SK-N-SH treated with all-trans-retinoic acid at 6 μM for 48 hours (cell line): Measurements from ENCODE around the gene WDR88.

ENCODE experiments used
- ATAC-seq: fragments of 200-7000 bp; cut with Tn5 transposase; 3 replicates; pipeline ENCODE4 v1.9.1; 2020; ENCODE audit warnings: mild to moderate bottlenecking, moderate library complexity
- ARNTL ChIP-seq: fragments of 450-650 bp; formaldehyde crosslinking; IDR thresholded peaks from 2 replicates; pipeline ENCODE4 v1.5.0; 2020; ENCODE audit warnings: low read depth, mild to moderate bottlenecking, moderate library complexity, borderline replicate concordance
- BACH2 ChIP-seq: fragments of 250-450 bp; sonication (Bioruptor Pico); IDR thresholded peaks from 2 replicates; pipeline ENCODE4 v1.9.0; 2021; ENCODE audit warnings: mild to moderate bottlenecking, borderline replicate concordance
- CREB5 ChIP-seq: fragments of 250-450 bp; sonication (Bioruptor Pico); IDR thresholded peaks from 2 replicates; pipeline ENCODE4 v1.5.1; 2020; ENCODE audit warnings: low read depth, mild to moderate bottlenecking, moderate library complexity
- CSRNP3 ChIP-seq: fragments of 250-450 bp; sonication (Bioruptor Pico); IDR thresholded peaks from 2 replicates; pipeline ENCODE4 v1.5.1; 2021; ENCODE audit warnings: mild to moderate bottlenecking, moderate library complexity
- ESRRG ChIP-seq: fragments of 250-450 bp; sonication (Bioruptor Pico); IDR thresholded peaks from 2 replicates; pipeline ENCODE4 v1.6.1; 2021; ENCODE audit warnings: mild to moderate bottlenecking
- GLIS3 ChIP-seq: fragments of 250-450 bp; sonication (Bioruptor Pico); IDR thresholded peaks from 2 replicates; pipeline ENCODE4 v1.5.0; 2020; ENCODE audit warnings: mild to moderate bottlenecking, moderate library complexity
- ISL1 ChIP-seq: fragments of 250-450 bp; sonication (Bioruptor Pico); IDR thresholded peaks from 2 replicates; pipeline ENCODE4 v2.1.2; 2022; ENCODE audit warnings: mild to moderate bottlenecking, moderate library complexity
- OSR1 ChIP-seq: fragments of 250-450 bp; sonication (Bioruptor Pico); IDR thresholded peaks from 2 replicates; pipeline ENCODE4 v1.8.0; 2022; ENCODE audit warnings: moderate library complexity, mild to moderate bottlenecking, inconsistent platforms
- PATZ1 ChIP-seq: fragments of 250-450 bp; sonication (Bioruptor Pico); IDR thresholded peaks from 2 replicates; pipeline ENCODE4 v1.8.0; 2020; ENCODE audit warnings: mild to moderate bottlenecking, moderate library complexity, borderline replicate concordance
- POU6F1 ChIP-seq: fragments of 250-450 bp; sonication (Bioruptor Pico); IDR thresholded peaks from 2 replicates; pipeline ENCODE4 v1.8.0; 2021; ENCODE audit warnings: low read depth, mild to moderate bottlenecking, moderate library complexity, borderline replicate concordance
- PPARA ChIP-seq: fragments of 250-450 bp; sonication (Bioruptor Pico); IDR thresholded peaks from 2 replicates; pipeline ENCODE4 v1.5.0; 2020; ENCODE audit warnings: mild to moderate bottlenecking, borderline replicate concordance
- RARB ChIP-seq: fragments of 250-450 bp; sonication (Bioruptor Pico); IDR thresholded peaks from 2 replicates; pipeline ENCODE4 v1.8.0; 2021; ENCODE audit warnings: mild to moderate bottlenecking, moderate library complexity
- SNAI2 ChIP-seq: fragments of 250-450 bp; sonication (Bioruptor Pico); IDR thresholded peaks from 2 replicates; pipeline ENCODE4 v1.5.0; 2020; ENCODE audit warnings: mild to moderate bottlenecking, moderate library complexity
- TCF4 ChIP-seq: fragments of 250-450 bp; sonication (Bioruptor Pico); IDR thresholded peaks from 2 replicates; pipeline ENCODE4 v1.8.0; 2021; ENCODE audit warnings: mild to moderate bottlenecking, moderate library complexity, borderline replicate concordance
- TOX ChIP-seq: fragments of 250-450 bp; sonication (Bioruptor Pico); IDR thresholded peaks from 2 replicates; pipeline ENCODE4 v1.8.0; 2021; ENCODE audit warnings: mild to moderate bottlenecking, moderate library complexity, borderline replicate concordance
- TSHZ2 ChIP-seq: fragments of 250-450 bp; sonication (Bioruptor Pico); IDR thresholded peaks from 2 replicates; pipeline ENCODE4 v1.5.0; 2020; ENCODE audit warnings: mild to moderate bottlenecking, moderate library complexity
- ZC3H10 ChIP-seq: fragments of 250-450 bp; sonication (Bioruptor Pico); IDR thresholded peaks from 2 replicates; pipeline ENCODE4 v1.5.1; 2021; ENCODE audit warnings: mild to moderate bottlenecking, moderate library complexity
- ZFP3 ChIP-seq: fragments of 250-450 bp; sonication (Bioruptor Pico); IDR thresholded peaks from 2 replicates; pipeline ENCODE4 v1.5.0; 2020; ENCODE audit warnings: mild to moderate bottlenecking, moderate library complexity
- ZNF565 ChIP-seq: fragments of 450-650 bp; formaldehyde crosslinking; conservative IDR thresholded peaks from 2 replicates; pipeline ENCODE4 v1.5.0; 2020; ENCODE audit warnings: low read depth, mild to moderate bottlenecking, moderate library complexity
- ZNF70 ChIP-seq: fragments of 450-650 bp; formaldehyde crosslinking; IDR thresholded peaks from 2 replicates; pipeline ENCODE4 v1.5.0; 2020; ENCODE audit warnings: mild to moderate bottlenecking, moderate library complexity
- ZNF8 ChIP-seq: fragments of 450-650 bp; formaldehyde crosslinking; IDR thresholded peaks from 2 replicates; pipeline ENCODE4 v1.5.0; 2020; ENCODE audit warnings: mild to moderate bottlenecking, moderate library complexity

Gene WDR88

GRCh38 chr19:33156334-33156733, 24.4 kb downstream of the WDR88 start:
- ATAC-seq: no peak
- TF ChIP-seq ISL1 (CRISPR knock-in tag) (no peak), ESRRG (CRISPR knock-in tag) (no peak), RARB (CRISPR knock-in tag) (no peak), ZNF565 (CRISPR knock-in tag) (no peak), ZC3H10 (CRISPR knock-in tag) (no peak), OSR1 (CRISPR knock-in tag) (no peak), POU6F1 (CRISPR knock-in tag) (no peak), PATZ1 (CRISPR knock-in tag) (no peak), PPARA (CRISPR knock-in tag) (no peak), ARNTL (no peak), ZNF70 (CRISPR knock-in tag) (no peak), BACH2 (CRISPR knock-in tag) (no peak), ZFP3 (CRISPR knock-in tag) (no peak), CREB5 (CRISPR knock-in tag) (no peak), TOX (CRISPR knock-in tag) (no peak), TCF4 (no peak)

GRCh38 chr19:33157906-33158305, 26.0 kb downstream of the WDR88 start:
- no peak for ATAC-seq
- no peak for TF ChIP-seq ARNTL
- no peak for TF ChIP-seq TOX (CRISPR knock-in tag)
- TF ChIP-seq GLIS3 (CRISPR knock-in tag): no peak

- TF ChIP-seq TSHZ2: no peak
- TF ChIP-seq RARB (CRISPR knock-in tag): no peak
- no peak for TF ChIP-seq SNAI2 (CRISPR knock-in tag)
- no peak for TF ChIP-seq PATZ1 (CRISPR knock-in tag)
- TF ChIP-seq GLIS3 (CRISPR knock-in tag): no peak
- no peak for TF ChIP-seq PPARA (CRISPR knock-in tag)
- ATAC-seq: no peak
Observed at GRCh38 chr19:33158365-33158764, 26.5 kb downstream of the WDR88 start.

- no peak for ATAC-seq
- TF ChIP-seq CSRNP3: no peak
- TF ChIP-seq PATZ1 (CRISPR knock-in tag): no peak
- TF ChIP-seq BACH2 (CRISPR knock-in tag): no peak
- no peak for TF ChIP-seq TSHZ2
- TF ChIP-seq ZNF565 (CRISPR knock-in tag): no peak
- no peak for TF ChIP-seq ZNF8 (CRISPR knock-in tag)
Observed at GRCh38 chr19:33159149-33159548, 27.2 kb downstream of the WDR88 start.
